Posterior vena cava (tissue), 2 donors: ENCODE results near the gene DCHS1. TPM values are rescaled to one million over a fixed set of nuclear protein-coding genes. Genes with fewer than 3 reads are reported as not detected.
"Not testable (repeated sequence)": the region's sequence is repeated elsewhere in the genome, so short reads cannot be mapped to it uniquely, and the experiment has no call there.

Experiments
- DNase-seq: peaks from one replicate; pipeline ENCODE4 v3.0.0-alpha.2; 2020; ENCODE audit warnings: low spot score
- intact Hi-C, 2 donors: fragments of 100-400 bp; cut with DNase I; formaldehyde crosslinking; loops; one replicate each; pipeline versions ENCODE4 v1.14.1 to v1.14.2; 2022 to 2023
- long read RNA-seq, 2 donors: library from polyadenylated mRNA; unstranded; transcript quantifications; one replicate each; pipeline ENCODE4 v2.0.0, GENCODE V29; 2020 to 2021
- total RNA-seq, 2 donors: library from RNA; stranded (reverse); fragmentation: NEBNext Ultra II Directional; extraction: Animal tissue kit (Norgen Biotek cat#: 25700); gene quantifications; one replicate each; pipeline ENCODE4 v1.2.1, GENCODE V29; 2021
- donor health status: DM: yes; HTN: yes; CAD: no.
- donor health status: DM: yes; HTN: yes; CAD: no.

Gene DCHS1
- total RNA-seq = 10 to 100 TPM; 28.9 to 42.3 TPM
- long read RNA-seq, donor 1, partial matches to known transcripts = 6 of 19 reads
- long read RNA-seq, donor 1, other reads (novel, unspliced or antisense) = 13 of 19 reads
- long read RNA-seq, donor 2, partial matches to known transcripts = 1 of 20 reads
- long read RNA-seq, donor 2, other reads (novel, unspliced or antisense) = 19 of 20 reads

DNA sequence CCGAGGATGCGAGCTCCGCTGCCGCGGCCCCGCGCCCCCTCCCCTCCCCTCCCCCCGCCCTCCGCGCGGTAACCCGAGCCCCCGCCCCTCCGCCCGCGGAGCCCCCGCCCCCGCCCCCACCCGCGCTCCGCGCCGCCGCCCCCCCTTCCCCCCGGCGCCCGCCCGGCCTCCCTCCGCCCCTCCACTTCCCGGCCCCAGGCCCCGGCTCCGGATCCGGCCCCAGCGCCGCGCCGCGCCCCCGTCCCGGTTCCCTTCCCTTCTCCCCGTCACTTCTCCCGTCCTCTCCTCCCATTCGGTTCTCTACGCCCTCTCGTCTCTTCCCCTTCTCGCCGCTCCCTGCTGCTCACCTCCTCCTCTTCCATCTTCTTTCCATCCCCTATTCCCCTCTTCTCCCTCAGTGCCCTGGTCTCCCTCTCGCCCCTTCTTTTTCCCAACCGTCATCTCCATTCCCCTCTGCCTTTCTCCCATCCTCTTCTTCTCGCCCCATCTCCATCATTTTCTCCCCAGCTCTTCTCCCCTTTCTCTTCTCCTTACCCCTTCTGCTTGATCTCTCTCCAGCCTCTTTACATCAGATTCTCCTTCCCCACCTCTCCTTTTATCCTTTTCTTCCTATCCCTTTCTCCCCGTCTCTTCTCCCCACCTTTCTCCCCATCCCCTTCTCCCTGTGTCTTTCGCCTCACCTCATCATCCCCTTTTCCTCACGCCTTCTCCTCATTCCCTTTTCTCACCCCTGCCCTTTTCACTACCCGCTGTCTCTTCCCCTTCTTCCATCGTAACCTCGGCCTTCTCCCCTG lies at the start of gene DCHS1:
TSS of gene DCHS1 (minus strand) at position 20 of the 794 bp plus-strand sequence. CDS start 14,196 bp downstream, outside the sequence.
- intact Hi-C loops = loop anchor here in 1 of 2 donors (5.0 kb wide), 1 partner anchor 39 kb away; the partner anchor contains the start of gene TPP1
- no peak for DNase-seq

GRCh38 chr11:6703247-6704063 lies 47.8 kb upstream of the DCHS1 start:
- intact Hi-C loops = no loop called here

GRCh38 chr11:6701955-6702354 lies 46.3 kb upstream of the DCHS1 start:
- intact Hi-C loops, DNase-seq: not testable (repeated sequence)

More at GRCh38 chr11:6703247-6704063, 47.8 kb upstream of the DCHS1 start:
- no peak for DNase-seq

DNA sequence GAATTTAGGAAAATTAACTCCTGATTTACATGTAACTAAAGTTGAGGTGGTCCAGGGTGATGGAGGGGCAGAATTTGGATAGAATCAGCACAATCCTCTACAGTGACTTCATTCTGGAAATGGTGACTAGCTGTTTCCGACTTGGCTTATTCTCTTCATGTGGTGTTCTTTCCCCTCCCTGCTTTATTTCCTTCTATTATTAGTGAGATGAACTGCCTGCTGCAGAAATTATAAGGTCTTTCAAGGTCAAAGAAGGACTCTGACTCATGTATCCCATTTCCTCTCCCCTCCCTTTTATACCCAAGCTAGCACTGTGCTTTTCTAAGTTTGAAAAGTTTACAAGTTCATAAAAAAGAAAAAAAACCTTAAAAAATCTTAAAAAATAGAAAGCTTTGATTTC lies 39.8 kb upstream of the DCHS1 start:
- no peak for DNase-seq
- intact Hi-C loops = no loop called here

GRCh38 chr11:6694229-6694535 lies 38.6 kb upstream of the DCHS1 start:
- intact Hi-C loops = no loop called here
- DNase-seq = no peak

GRCh38 chr11:6693342-6694228 lies 38.0 kb upstream of the DCHS1 start:
- DNase-seq = no peak
- intact Hi-C loops = no loop called here

DNA sequence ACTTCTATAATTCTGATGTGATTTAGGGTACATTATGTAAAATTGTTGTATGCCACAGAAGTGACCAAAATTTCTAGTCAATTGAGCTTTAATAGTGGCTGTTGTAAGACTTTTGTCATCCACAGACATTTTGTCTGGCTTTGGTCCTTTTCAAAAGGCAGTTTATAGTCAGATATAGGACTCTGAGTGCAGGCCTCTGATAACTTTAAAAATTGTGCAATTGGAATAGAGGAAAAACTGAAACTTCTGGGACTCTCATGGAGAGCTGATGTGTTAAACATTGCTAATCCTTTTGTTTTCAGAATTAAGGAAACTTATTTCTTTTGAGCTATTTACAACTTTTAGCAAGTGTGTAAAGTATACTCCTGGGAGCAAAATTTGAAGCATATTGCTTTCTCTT lies 36.5 kb upstream of the DCHS1 start:
- intact Hi-C loops = no loop called here

DNA sequence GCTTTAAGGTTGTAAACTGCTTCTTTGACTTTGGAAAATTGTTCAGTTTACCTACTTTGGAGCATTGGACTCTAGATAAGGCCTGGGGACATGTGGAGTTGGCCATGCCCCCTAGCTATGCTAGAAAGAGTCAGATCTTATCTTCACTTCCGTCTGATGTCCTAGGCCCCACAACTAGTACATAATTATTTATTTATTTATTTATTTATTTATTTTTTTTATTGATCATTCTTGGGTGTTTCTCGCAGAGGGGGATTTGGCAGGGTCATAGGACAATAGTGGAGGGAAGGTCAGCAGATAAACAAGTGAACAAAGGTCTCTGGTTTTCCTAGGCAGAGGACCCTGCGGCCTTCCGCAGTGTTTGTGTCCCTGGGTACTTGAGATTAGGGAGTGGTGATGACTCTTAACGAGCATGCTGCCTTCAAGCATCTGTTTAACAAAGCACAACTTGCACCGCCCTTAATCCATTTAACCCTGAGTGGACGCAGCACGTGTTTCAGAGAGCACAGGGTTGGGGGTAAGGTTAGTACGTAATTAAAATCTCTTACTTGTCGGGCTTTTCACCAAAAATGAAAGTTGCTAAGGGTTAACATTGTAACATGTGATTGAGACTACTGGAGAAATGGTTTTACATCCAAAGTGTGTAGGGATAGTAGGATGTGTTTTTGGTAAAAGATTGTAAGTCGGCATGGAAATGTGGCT lies 35.0 kb upstream of the DCHS1 start:
- intact Hi-C loops = not testable (repeated sequence)

More for the DNA sequence above, 36.5 kb upstream of the DCHS1 start:
- DNase-seq = no peak

DNA sequence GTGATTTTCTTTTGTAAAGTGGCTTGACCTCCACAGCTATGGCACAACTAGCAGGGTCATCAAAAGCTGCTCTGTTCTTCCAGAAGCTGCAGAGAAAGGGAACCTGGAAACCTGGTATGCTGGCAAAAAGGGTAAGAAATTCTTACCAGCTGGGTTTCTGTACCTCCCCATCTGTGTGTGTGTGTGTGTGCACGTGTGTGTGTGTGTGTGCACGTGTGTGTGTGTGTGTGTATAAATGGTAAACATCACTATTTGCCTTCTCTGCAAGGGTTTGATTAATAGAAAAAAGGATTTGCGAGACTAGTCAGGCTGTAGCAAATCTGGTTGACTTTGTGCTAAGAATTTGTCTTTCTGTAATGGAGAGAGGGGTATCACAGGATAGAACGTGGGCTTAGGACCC lies 32.3 kb upstream of the DCHS1 start:
- intact Hi-C loops = loop anchor here (10.0 kb wide), 1 partner anchor 153 kb away; no protein-coding TSS in a partner anchor
- no peak for DNase-seq

More for the DNA sequence above, 35.0 kb upstream of the DCHS1 start:
- not testable (repeated sequence) for DNase-seq

DNA sequence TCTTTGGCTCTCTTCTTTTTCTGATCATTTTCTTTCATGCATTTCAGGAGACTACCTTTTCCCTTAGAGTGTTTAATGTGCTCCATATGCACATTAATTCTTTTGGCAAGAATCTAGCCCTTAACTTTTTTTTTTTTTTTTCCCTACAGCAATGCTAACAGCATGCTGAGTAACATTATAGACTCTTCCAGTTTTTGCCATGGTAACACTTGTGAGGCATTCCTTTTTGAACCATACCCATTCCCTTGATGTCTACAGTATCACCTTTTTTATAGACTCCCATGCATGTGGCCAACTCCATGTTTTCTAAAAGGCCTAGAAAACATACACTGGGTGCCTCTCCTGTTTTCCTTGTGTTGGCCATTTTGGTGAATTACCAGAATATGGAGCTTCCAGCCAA lies 30.4 kb upstream of the DCHS1 start:
- DNase-seq = no peak
- intact Hi-C loops = loop anchor here (10.0 kb wide), 1 partner anchor 151 kb away; no protein-coding TSS in a partner anchor

DNA sequence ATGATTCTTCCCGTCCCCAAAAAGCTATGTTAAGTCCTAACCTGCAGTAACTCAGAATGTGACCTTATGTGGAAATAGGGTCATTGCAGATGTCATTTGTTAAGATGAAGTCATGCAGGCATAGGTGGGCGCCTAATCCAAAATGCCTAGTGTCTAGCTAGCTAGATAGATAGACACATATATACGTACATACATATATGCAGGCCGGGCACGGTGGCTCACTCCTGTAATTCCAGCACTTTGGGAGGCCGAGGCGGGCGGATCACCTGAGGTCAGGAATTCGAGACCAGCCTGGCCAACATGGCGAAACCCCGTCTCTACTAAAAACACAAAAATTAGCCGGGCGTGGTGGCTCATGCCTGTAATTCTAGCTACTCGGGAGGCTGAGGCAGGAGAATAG lies 28.5 kb upstream of the DCHS1 start:
- not testable (repeated sequence) for DNase-seq

DNA sequence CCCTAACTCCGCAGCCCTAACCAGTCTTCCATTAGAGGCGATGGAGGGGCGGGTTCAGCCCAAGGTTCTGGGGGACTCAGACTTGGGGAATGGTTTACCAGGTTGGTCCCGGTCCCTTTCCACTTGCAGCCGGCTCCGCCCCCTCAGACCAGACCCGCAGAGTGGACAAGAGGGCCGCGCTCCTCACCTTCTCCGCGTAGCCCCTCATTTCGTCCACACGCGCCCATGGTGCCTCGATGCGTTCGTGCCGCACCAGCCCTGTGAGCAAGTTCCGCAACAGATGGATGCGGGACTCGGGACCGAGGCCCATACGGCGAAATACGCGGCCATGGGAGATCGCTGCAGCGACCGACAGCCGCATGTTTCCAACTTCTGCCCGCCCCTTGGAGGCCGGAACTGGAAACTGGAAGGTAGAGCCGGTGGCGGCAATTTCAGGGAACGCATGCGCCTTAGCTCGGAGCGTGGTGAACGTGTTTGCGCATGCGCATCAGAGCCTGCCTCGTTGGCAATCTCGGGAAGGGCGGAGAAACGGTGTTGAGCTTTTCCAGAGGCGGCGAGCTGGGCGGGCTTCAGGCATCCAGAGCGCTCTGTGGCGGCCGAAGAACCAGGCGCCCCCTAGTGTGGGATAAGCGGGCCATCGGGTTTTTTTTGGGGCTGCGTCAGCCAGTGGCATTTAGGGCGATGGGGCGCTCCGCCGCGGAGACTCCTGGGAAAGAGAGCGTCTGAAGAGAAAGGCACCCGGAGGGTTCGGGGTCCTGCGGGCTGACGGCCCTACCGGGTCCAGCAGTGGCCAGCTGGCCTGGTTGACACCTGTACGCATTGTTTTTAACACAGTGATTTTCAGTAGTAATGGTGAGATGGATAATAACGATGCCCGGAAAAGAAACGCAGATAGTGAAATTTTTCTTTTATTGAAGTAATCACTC lies 27.6 kb upstream of the DCHS1 start, which contains the start of gene MRPL17:
TSS of gene MRPL17 (minus strand) at position 405 of the 926 bp plus-strand sequence. CDS start at position 361, 44 bp downstream.
- intact Hi-C loops = loop anchor here (5.0 to 10.0 kb wide), 2 partner anchors 71 to 148 kb away; partner anchors contain the start of gene TAF10 (in 1 of the 2)
- DNase-seq = peak; percentile 100

More for the DNA sequence above, 28.5 kb upstream of the DCHS1 start:
- intact Hi-C loops = loop anchor here (5.0 to 10.0 kb wide), 2 partner anchors 72 to 149 kb away; partner anchors contain the start of gene TAF10 (in 1 of the 2)

DNA sequence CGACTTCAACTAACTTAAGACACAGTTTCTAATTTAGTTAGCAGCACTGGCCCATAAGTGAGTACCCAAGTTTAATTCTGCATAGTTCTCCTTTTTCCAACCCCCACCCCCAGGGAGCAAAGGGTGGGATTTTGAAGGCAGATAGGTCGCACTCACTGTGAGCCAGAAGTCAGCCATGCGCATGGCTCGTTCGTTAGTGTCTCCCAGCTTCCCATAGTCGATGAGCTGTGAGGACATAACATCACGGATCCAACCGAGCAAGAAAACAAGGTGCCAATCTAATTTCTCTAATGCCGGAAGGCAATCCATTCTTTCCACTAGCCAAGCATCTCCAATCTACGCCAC lies 27.0 kb upstream of the DCHS1 start:
- intact Hi-C loops = loop anchor here (5.0 to 10.0 kb wide), 2 partner anchors 70 to 148 kb away; partner anchors contain the start of gene TAF10 (in 1 of the 2)
- no peak for DNase-seq

- no peak for DNase-seq
- intact Hi-C loops = loop anchor here (5.0 to 10.0 kb wide), 2 partner anchors 70 to 147 kb away; partner anchors contain the start of gene TAF10 (in 1 of the 2)
Measured at GRCh38 chr11:6681949-6682348, 26.3 kb upstream of the DCHS1 start.

GRCh38 chr11:6681505-6681904 lies 25.9 kb upstream of the DCHS1 start:
- no peak for DNase-seq
- intact Hi-C loops = loop anchor here (5.0 to 10.0 kb wide), 2 partner anchors 69 to 147 kb away; partner anchors contain the start of gene TAF10 (in 1 of the 2)

- intact Hi-C loops = no loop called here
- DNase-seq = no peak
Measured at GRCh38 chr11:6677018-6677417, 21.4 kb upstream of the DCHS1 start.

GRCh38 chr11:6674862-6675261 lies 19.3 kb upstream of the DCHS1 start:
- no peak for DNase-seq
- intact Hi-C loops = no loop called here
